ENCODE data around the gene PPIE.

Gene PPIE

GRCh38 chr1:39812913-39813312 is 74.2 kb downstream of the PPIE start:
- no peak overlapping the region for H3K4me3 ChIP-seq (ENCODE audit: low read length)
- H3K9ac ChIP-seq (ENCODE audit: low read length) = no peak overlapping the region
- no peaks in the 10 kb centered on the region for H3K4me1 ChIP-seq (ENCODE audit: control insufficient read depth, insufficient read depth, low read length)
- peaks cover 3% of the 10 kb centered on the region for H3K27me3 ChIP-seq (ENCODE audit: control insufficient read depth, insufficient read depth, low read length)
- no peaks in the 10 kb centered on the region for H3K36me3 ChIP-seq (ENCODE audit: control insufficient read depth, insufficient read depth, low read length)
- H3K27ac ChIP-seq (ENCODE audit: low read depth, low read length) = no peak overlapping the region

Measured in rectal smooth muscle tissue (tissue), 1 donor.